ENCODE measurements around the gene MANSC1. TPM values are rescaled to one million over a fixed set of nuclear protein-coding genes. Genes with fewer than 3 reads are reported as not detected.

MANSC1 gene
- total RNA-seq, 1 experiment from 2014 or later: 9.1 TPM

GRCh38 chr12:12323118-12323517, 26.9 kb downstream of the MANSC1 start:
- Histone ChIP-seq H2BK5ac (ENCODE audit: insufficient read length, low read length) (no peak overlapping the region), H4K5ac (ENCODE audit: insufficient read length, low read depth, low read length) (no peak overlapping the region), H3K27me3 (ENCODE audit: insufficient read depth, low read length) (no peaks in the 10 kb centered on the region), H2BK12ac (ENCODE audit: insufficient read length, low read depth, low read length) (no peak overlapping the region), H3K4me1 (ENCODE audit: insufficient read depth, low read length) (peaks cover 4% of the 10 kb centered on the region; the same call in 1 of the 2 replicates), H3K56ac (ENCODE audit: insufficient read length, low read depth, low read length) (no peak overlapping the region), H2BK120ac (ENCODE audit: low read depth, low read length, poor library complexity, severe bottlenecking) (no peak overlapping the region), H3K79me1 (ENCODE audit: insufficient read depth, low read depth, low read length, poor library complexity, severe bottlenecking) (no peaks in the 10 kb centered on the region), H3K79me2 (ENCODE audit: insufficient read depth, low read length) (no peaks in the 10 kb centered on the region), H2AK5ac (ENCODE audit: insufficient read length, low read length) (no peak overlapping the region), H4K91ac (ENCODE audit: insufficient read length, low read depth, low read length) (no peak overlapping the region), H3K23ac (ENCODE audit: insufficient read length, low read depth, low read length) (no peak overlapping the region), H4K8ac (replicated peaks; ENCODE audit: insufficient read length, low read depth, low read length) (no peak overlapping the region), H3K9ac (ENCODE audit: extremely low read depth, insufficient read length, low read length) (no peak overlapping the region), H2AFZ (ENCODE audit: low read length) (no peak overlapping the region), H4K20me1 (ENCODE audit: control insufficient read depth, insufficient read depth, insufficient read length) (no peaks in the 10 kb centered on the region), H2BK15ac (ENCODE audit: low read depth, low read length) (no peak overlapping the region), H3K23me2 (ENCODE audit: insufficient read length, low read depth, low read length, poor library complexity, severe bottlenecking) (no peaks in the 10 kb centered on the region), H3K18ac (ENCODE audit: insufficient read length, low read depth, low read length) (no peak overlapping the region), H3K4me2 (ENCODE audit: insufficient read depth, insufficient read length, low read length) (no peak overlapping the region), H3T11ph (ENCODE audit: low read length) (no peak overlapping the region), H3K14ac (ENCODE audit: insufficient read depth, low read length) (no peak overlapping the region), H3K27ac (ENCODE audit: insufficient read length, low read depth, low read length) (no peak overlapping the region), H2BK20ac (ENCODE audit: low read depth, low read length, poor library complexity, severe bottlenecking) (no peak overlapping the region), H3K9me3 (ENCODE audit: control insufficient read depth, low read depth, low read length) (no peaks in the 10 kb centered on the region), H3K4ac (ENCODE audit: low read depth, low read length) (no peak overlapping the region)
- Mint-ChIP-seq H3K4me3 (no peak overlapping the region), H3K27me3 (ENCODE audit: low read depth) (peaks cover 2% of the 10 kb centered on the region; the same call in 1 of the 2 replicates), H3K36me3 (ENCODE audit: insufficient read depth in 1 of 3, low read depth in 3 of 3) (peaks cover 4 to 8% (median 5%) of the 10 kb centered on the region in 3 experiments; a peak in 4 of 7 replicates), H3K9me3 (peaks cover 9 to 10% of the 10 kb centered on the region in 2 experiments), H3K27ac (no peak overlapping the region), H3K4me1 (peaks cover 15 to 16% of the 10 kb centered on the region in 2 experiments)
- no CpG with 5 or more reads among the region's 4 CpGs for WGBS (ENCODE audit: extremely low coverage, insufficient read length, low lambda C conversion rate)
- TF ChIP-seq, protein P1, sequence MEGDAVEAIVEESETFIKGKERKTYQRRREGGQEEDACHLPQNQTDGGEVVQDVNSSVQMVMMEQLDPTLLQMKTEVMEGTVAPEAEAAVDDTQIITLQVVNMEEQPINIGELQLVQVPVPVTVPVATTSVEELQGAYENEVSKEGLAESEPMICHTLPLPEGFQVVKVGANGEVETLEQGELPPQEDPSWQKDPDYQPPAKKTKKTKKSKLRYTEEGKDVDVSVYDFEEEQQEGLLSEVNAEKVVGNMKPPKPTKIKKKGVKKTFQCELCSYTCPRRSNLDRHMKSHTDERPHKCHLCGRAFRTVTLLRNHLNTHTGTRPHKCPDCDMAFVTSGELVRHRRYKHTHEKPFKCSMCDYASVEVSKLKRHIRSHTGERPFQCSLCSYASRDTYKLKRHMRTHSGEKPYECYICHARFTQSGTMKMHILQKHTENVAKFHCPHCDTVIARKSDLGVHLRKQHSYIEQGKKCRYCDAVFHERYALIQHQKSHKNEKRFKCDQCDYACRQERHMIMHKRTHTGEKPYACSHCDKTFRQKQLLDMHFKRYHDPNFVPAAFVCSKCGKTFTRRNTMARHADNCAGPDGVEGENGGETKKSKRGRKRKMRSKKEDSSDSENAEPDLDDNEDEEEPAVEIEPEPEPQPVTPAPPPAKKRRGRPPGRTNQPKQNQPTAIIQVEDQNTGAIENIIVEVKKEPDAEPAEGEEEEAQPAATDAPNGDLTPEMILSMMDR (conservative IDR thresholded peaks at IDR 0.05): no peak
- DNase-seq: no peak
